ENCODE measurements around the gene IRF2BP1.
A peak's percentile ranks its signal among the peaks of the same experiment; 100 is the strongest.

The IRF2BP1 gene

GRCh38 chr19:45885556-45886426 lies at the start of gene IRF2BP1:
Gene IRF2BP1 (minus strand): TSS chr19:45886141. CDS start chr19:45885774, 367 bp downstream.
- DNase-seq: peak; percentile 82

GRCh38 chr19:45935267-45935666 lies 49.3 kb upstream of the IRF2BP1 start:
- DNase-seq: no peak

- DNase-seq: no peak
Observed at GRCh38 chr19:45934551-45935230, 48.8 kb upstream of the IRF2BP1 start.

- DNase-seq: no peak
Observed at GRCh38 chr19:45933759-45934158, 47.8 kb upstream of the IRF2BP1 start.

GRCh38 chr19:45931055-45931454 lies 45.1 kb upstream of the IRF2BP1 start:
- no peak for DNase-seq

GRCh38 chr19:45929247-45929646 lies 43.3 kb upstream of the IRF2BP1 start:
- no peak for DNase-seq

- DNase-seq: peak; percentile 92
Observed at GRCh38 chr19:45927565-45928261, 41.8 kb upstream of the IRF2BP1 start.

GRCh38 chr19:45924891-45925447 lies 39.0 kb upstream of the IRF2BP1 start:
- no peak for DNase-seq

GRCh38 chr19:45922281-45922680 lies 36.3 kb upstream of the IRF2BP1 start:
- no peak for DNase-seq

GRCh38 chr19:45920458-45920857 lies 34.5 kb upstream of the IRF2BP1 start:
- no peak for DNase-seq

- no peak for DNase-seq
Observed at GRCh38 chr19:45919678-45920077, 33.7 kb upstream of the IRF2BP1 start.

GRCh38 chr19:45918721-45919120 lies 32.8 kb upstream of the IRF2BP1 start:
- DNase-seq: no peak

GRCh38 chr19:45917421-45918091 lies 31.6 kb upstream of the IRF2BP1 start:
- no peak for DNase-seq

- no peak for DNase-seq
Observed at GRCh38 chr19:45913874-45914830, 28.2 kb upstream of the IRF2BP1 start, which contains the start of gene NANOS2. Gene NANOS2 (minus strand): TSS chr19:45914778. CDS start chr19:45914693, 85 bp downstream.

- no peak for DNase-seq
Observed at GRCh38 chr19:45911291-45911690, 25.4 kb upstream of the IRF2BP1 start.

- no peak for DNase-seq
Observed at GRCh38 chr19:45908956-45909355, 23.0 kb upstream of the IRF2BP1 start.

GRCh38 chr19:45906221-45906620 lies 20.3 kb upstream of the IRF2BP1 start:
- DNase-seq: no peak

- no peak for DNase-seq
Observed at GRCh38 chr19:45905011-45905410, 19.1 kb upstream of the IRF2BP1 start.

- DNase-seq: peak; percentile 93
Observed at GRCh38 chr19:45902651-45903625, 17.0 kb upstream of the IRF2BP1 start.
